Prostate gland (tissue), 2 donors: ENCODE results near the gene ANKFY1.

ENCODE experiments used
- CTCF ChIP-seq, 4 experiments: fragments of 200-600 bp in 2 of 4; fragments of 450-650 bp in 2 of 4; sonication (generic) in 2 of 4; IDR thresholded peaks; 1 replicate in 3 of 4; 2 replicates in 1 of 4; pipeline ENCODE4 v1.5.1; 2016 to 2019; ENCODE audit warnings: antibody characterized with exemption in 4 of 4, mild to moderate bottlenecking in 2 of 4, moderate library complexity in 2 of 4
- POLR2A ChIP-seq: fragments of 450-650 bp; IDR thresholded peaks from one replicate; pipeline ENCODE4 v1.6.1; 2016; ENCODE audit warnings: antibody characterized with exemption, mild to moderate bottlenecking

GRCh38 chr17:4293572-4293971 lies 29.8 kb upstream of the ANKFY1 start:
- TF ChIP-seq CTCF (IDR thresholded peaks at IDR 0.05) (no peak), POLR2A (no peak)
